ENCODE measurements around the gene FOLR2.

DNA sequence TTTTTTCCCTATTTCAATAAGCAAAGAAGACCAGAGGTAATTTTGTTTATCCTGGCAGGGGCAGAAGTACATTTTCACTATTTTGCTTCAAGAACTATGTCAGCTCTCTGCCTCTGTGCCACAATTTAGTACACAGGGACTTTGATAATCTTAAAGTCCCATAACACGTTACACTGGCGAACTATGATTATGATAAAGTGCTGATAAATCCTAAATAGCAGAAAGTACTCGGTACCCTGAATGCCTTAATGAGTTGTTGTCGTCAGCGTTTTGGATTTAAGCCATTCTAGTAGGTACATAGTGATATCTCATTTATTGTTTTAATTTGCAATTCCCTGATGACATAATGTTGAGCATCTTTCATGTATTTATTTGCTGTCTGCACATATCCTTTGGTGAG lies 44.0 kb downstream of the FOLR2 start:
- TF ChIP-seq GATA3 (IDR thresholded peaks at IDR 0.05; ENCODE audit: low read depth, low read length) (no peak), GATA2 (IDR thresholded peaks at IDR 0.05; ENCODE audit: low read depth, low read length) (no peak)
